ENCODE data around the gene ECHDC1.
"Not testable (repeated sequence)": the region's sequence is repeated elsewhere in the genome, so short reads cannot be mapped to it uniquely, and the experiment has no call there.

Gene ECHDC1

DNA sequence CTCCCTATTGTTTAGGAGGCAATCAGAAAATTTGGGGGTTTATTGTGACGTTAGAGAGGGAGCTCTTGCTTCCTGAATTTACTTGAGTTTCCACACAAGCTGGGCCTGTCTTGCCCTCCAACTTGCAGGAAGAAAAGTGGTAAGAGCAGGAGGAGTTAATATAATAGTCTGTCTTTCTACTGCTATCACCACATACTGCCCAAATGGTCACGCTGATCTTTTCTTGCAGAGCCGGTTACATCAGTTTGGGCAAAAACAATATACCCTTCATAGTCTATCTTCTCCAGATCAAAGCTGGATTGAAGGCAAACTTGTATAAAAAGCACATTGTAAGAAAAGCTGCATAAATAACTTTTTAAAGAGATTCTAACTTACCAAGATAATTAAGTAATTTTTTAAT is 46.3 kb upstream of the ECHDC1 start:
- H3K79me2 ChIP-seq (ENCODE audit: insufficient read depth, low read length): no peaks in the 10 kb centered on the region
- no peaks in the 10 kb centered on the region for H3K9me2 ChIP-seq (ENCODE audit: low read depth, low read length)
- H3K9me3 ChIP-seq (ENCODE audit: low read length): no peaks in the 10 kb centered on the region
- no peak overlapping the region for H3K4me3 ChIP-seq (ENCODE audit: low read depth, low read length, poor library complexity, severe bottlenecking)
- no peak overlapping the region for H2AFZ ChIP-seq (ENCODE audit: low read length)
- no peaks in the 10 kb centered on the region for H3K4me1 ChIP-seq (ENCODE audit: insufficient read depth, low read length, severe bottlenecking)
- H3K9ac ChIP-seq (ENCODE audit: low read length): no peak overlapping the region
- H4K20me1 ChIP-seq (ENCODE audit: insufficient read depth, low read length): no peaks in the 10 kb centered on the region
- H3K27ac ChIP-seq (ENCODE audit: low read depth, low read length, poor library complexity, severe bottlenecking): no peak overlapping the region
- TF ChIP-seq EZH2 (IDR thresholded peaks at IDR 0.05; ENCODE audit: borderline replicate concordance, low read length): no peak
- TF ChIP-seq, protein P1, sequence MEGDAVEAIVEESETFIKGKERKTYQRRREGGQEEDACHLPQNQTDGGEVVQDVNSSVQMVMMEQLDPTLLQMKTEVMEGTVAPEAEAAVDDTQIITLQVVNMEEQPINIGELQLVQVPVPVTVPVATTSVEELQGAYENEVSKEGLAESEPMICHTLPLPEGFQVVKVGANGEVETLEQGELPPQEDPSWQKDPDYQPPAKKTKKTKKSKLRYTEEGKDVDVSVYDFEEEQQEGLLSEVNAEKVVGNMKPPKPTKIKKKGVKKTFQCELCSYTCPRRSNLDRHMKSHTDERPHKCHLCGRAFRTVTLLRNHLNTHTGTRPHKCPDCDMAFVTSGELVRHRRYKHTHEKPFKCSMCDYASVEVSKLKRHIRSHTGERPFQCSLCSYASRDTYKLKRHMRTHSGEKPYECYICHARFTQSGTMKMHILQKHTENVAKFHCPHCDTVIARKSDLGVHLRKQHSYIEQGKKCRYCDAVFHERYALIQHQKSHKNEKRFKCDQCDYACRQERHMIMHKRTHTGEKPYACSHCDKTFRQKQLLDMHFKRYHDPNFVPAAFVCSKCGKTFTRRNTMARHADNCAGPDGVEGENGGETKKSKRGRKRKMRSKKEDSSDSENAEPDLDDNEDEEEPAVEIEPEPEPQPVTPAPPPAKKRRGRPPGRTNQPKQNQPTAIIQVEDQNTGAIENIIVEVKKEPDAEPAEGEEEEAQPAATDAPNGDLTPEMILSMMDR (IDR thresholded peaks at IDR 0.05; ENCODE audit: low read length): no peak
- H3K4me2 ChIP-seq (ENCODE audit: low read length): no peak overlapping the region
- H3K36me3 ChIP-seq (ENCODE audit: insufficient read depth, low read length): no peaks in the 10 kb centered on the region
- H3K27me3 ChIP-seq (ENCODE audit: insufficient read depth, low read length): no peaks in the 10 kb centered on the region
- H3F3A ChIP-seq (ENCODE audit: insufficient read depth, low read length): no peaks in the 10 kb centered on the region

DNA sequence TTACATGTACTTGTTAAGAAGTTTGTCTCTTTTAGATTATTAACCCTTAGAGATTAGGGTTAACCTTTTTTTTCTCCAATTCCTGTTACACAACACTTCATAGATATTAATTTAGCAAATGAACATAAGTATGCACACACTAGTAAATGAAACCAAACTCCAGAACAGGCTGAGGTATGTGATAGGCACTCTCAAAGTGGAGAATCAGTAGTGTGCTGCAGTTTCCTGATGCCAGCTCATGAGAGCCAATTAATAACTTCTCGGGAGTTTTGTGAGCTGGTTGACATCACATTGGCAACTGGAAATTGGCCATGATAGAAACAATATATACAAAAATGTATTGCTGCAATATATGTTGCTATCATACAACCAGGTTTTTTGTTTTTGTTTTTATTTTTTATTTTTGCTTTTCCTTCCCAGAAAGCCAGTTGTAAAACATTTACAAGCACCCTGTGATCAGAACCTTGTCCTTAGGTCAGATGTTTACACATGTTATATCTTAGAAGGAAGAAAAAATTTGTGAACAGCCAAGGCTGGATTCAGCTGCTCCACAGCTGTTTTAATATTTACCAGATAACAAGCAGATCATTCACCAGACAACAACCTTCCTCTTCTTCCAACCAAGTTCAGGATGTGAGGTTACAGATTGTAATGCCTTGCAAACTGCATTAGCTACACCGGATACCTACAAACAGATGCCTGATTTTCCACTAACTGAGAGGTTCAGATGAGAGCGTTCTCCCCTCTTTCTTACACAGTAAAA is 42.4 kb upstream of the ECHDC1 start:
- Histone ChIP-seq H3K27ac (ENCODE audit: low read depth, low read length, poor library complexity, severe bottlenecking) (no peak overlapping the region), H3K9me3 (ENCODE audit: low read length) (no peaks in the 10 kb centered on the region), H3K4me1 (ENCODE audit: insufficient read depth, low read length, severe bottlenecking) (no peaks in the 10 kb centered on the region), H3K36me3 (ENCODE audit: insufficient read depth, low read length) (no peaks in the 10 kb centered on the region), H3K9ac (ENCODE audit: low read length) (no peak overlapping the region), H3K27me3 (ENCODE audit: insufficient read depth, low read length) (no peaks in the 10 kb centered on the region), H3K4me2 (ENCODE audit: low read length) (no peak overlapping the region), H3K4me3 (ENCODE audit: low read depth, low read length, poor library complexity, severe bottlenecking) (no peak overlapping the region), H4K20me1 (ENCODE audit: insufficient read depth, low read length) (no peaks in the 10 kb centered on the region), H3F3A (ENCODE audit: insufficient read depth, low read length) (no peaks in the 10 kb centered on the region), H3K79me2 (ENCODE audit: insufficient read depth, low read length) (no peaks in the 10 kb centered on the region), H3K9me2 (ENCODE audit: low read depth, low read length) (no peaks in the 10 kb centered on the region), H2AFZ (ENCODE audit: low read length) (no peak overlapping the region)
- TF ChIP-seq, protein P1 (IDR thresholded peaks at IDR 0.05; ENCODE audit: low read length): no peak
- no peak for TF ChIP-seq EZH2 (IDR thresholded peaks at IDR 0.05; ENCODE audit: borderline replicate concordance, low read length)

DNA sequence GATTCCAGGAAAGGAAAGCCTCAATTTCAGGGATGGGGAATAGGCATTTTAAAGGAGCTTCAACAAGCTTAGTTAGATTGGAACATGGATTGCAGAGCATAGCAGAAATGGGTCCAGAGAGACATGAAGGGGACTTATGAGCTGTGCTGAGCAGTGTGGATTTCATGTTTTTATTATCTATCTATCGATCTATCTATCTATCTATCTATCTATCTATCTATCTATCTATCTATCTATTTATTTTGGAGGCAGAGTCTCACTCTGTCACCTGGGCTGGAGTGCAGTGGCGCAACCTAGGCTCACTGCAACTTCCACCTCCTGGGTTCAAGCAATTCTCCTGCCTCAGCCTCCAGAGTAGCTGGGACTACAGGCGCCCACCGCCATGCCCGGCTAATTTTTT is 41.4 kb upstream of the ECHDC1 start:
- H3K9ac ChIP-seq (ENCODE audit: low read length): not testable (repeated sequence)

DNA sequence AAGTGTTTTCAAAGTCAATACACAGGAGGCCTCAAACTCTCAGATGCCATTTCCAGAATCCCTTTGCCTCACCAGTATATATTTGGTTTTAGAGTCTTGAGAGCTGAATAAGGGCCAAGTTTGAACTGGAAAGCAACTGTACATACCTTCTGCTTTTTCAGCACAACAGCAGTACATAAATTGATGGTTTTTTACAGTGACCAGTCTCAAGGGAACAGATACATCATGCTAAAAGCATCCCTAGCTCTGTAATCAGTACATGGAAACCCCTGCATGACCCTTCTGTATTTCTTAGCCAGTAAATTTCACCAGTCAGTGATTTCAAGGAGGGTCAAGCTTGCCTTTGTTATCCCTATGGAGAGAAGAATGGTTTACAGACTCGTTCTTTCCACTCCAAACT is 40.6 kb upstream of the ECHDC1 start:
- no peaks in the 10 kb centered on the region for H3K36me3 ChIP-seq (ENCODE audit: insufficient read depth, low read length)
- no peak overlapping the region for H2AFZ ChIP-seq (ENCODE audit: low read length)
- H3K27ac ChIP-seq (ENCODE audit: low read depth, low read length, poor library complexity, severe bottlenecking): no peak overlapping the region
- no peak overlapping the region for H3K9ac ChIP-seq (ENCODE audit: low read length)
- H3K4me1 ChIP-seq (ENCODE audit: insufficient read depth, low read length, severe bottlenecking): no peaks in the 10 kb centered on the region
- H3K79me2 ChIP-seq (ENCODE audit: insufficient read depth, low read length): no peaks in the 10 kb centered on the region
- H3K9me3 ChIP-seq (ENCODE audit: low read length): no peaks in the 10 kb centered on the region
- H3F3A ChIP-seq (ENCODE audit: insufficient read depth, low read length): no peaks in the 10 kb centered on the region
- H3K9me2 ChIP-seq (ENCODE audit: low read depth, low read length): no peaks in the 10 kb centered on the region
- TF ChIP-seq, protein P1 (IDR thresholded peaks at IDR 0.05; ENCODE audit: low read length): no peak
- no peak for TF ChIP-seq EZH2 (IDR thresholded peaks at IDR 0.05; ENCODE audit: borderline replicate concordance, low read length)
- H4K20me1 ChIP-seq (ENCODE audit: insufficient read depth, low read length): no peaks in the 10 kb centered on the region
- H3K27me3 ChIP-seq (ENCODE audit: insufficient read depth, low read length): no peaks in the 10 kb centered on the region
- no peak overlapping the region for H3K4me3 ChIP-seq (ENCODE audit: low read depth, low read length, poor library complexity, severe bottlenecking)
- no peak overlapping the region for H3K4me2 ChIP-seq (ENCODE audit: low read length)

More for the DNA sequence above, 41.4 kb upstream of the ECHDC1 start:
- not testable (repeated sequence) for H2AFZ ChIP-seq (ENCODE audit: low read length); H3K9me3 ChIP-seq (ENCODE audit: low read length); H3K4me2 ChIP-seq (ENCODE audit: low read length); H3K79me2 ChIP-seq (ENCODE audit: insufficient read depth, low read length); H3K9me2 ChIP-seq (ENCODE audit: low read depth, low read length); H3K27ac ChIP-seq (ENCODE audit: low read depth, low read length, poor library complexity, severe bottlenecking); H3F3A ChIP-seq (ENCODE audit: insufficient read depth, low read length); H3K4me3 ChIP-seq (ENCODE audit: low read depth, low read length, poor library complexity, severe bottlenecking); H3K36me3 ChIP-seq (ENCODE audit: insufficient read depth, low read length); H4K20me1 ChIP-seq (ENCODE audit: insufficient read depth, low read length); H3K4me1 ChIP-seq (ENCODE audit: insufficient read depth, low read length, severe bottlenecking); H3K27me3 ChIP-seq (ENCODE audit: insufficient read depth, low read length)

Data from OCI-LY1 (cell line).